Erythroblast (primary cell): ENCODE data around the gene SPATA18.

Experiments used
- GATA1 ChIP-seq: IDR thresholded peaks from 2 replicates; pipeline ENCODE4 v1.6.1; 2011; ENCODE audit warnings: low read depth, mild to moderate bottlenecking, control low read depth, low read length, moderate library complexity
- POLR2A ChIP-seq: IDR thresholded peaks from 2 replicates; pipeline ENCODE4 v1.6.1; 2011; ENCODE audit warnings: mild to moderate bottlenecking, low read length

- TF ChIP-seq POLR2A (no peak), GATA1 (no peak)
These were observed 19.1 kb upstream of the SPATA18 start for GRCh38 chr4:52032005-52032404.
